Thymus (tissue), 11 donors: ENCODE results near the gene USH2A. TPM values are rescaled to one million over a fixed set of nuclear protein-coding genes. Genes with fewer than 3 reads are reported as not detected.

Experiments
- DNase-seq, 9 donors: peaks; one replicate each; pipeline ENCODE4 v3.0.0-alpha.2; 2013; ENCODE audit warnings: low spot score in 9 of 9, low read depth in 6 of 9, missing footprints in 1 of 9
- H3K27ac ChIP-seq, 2 donors: one replicate each; pipeline ENCODE4 v1.5.1; 2013; ENCODE audit warnings: control low read depth in 1 of 2, low read depth in 1 of 2, low read length in 1 of 2, mild to moderate bottlenecking in 1 of 2, moderate library complexity in 1 of 2
- H3K27me3 ChIP-seq, 2 donors: one replicate each; pipeline ENCODE4 v1.5.1; 2013; ENCODE audit warnings: low read length in 1 of 2; ENCODE audit not compliant: control insufficient read depth in 2 of 2, insufficient read depth in 1 of 2
- H3K36me3 ChIP-seq, 2 donors: one replicate each; pipeline ENCODE4 v1.5.1; 2013; ENCODE audit warnings: low read length in 1 of 2, mild to moderate bottlenecking in 1 of 2, moderate library complexity in 1 of 2; ENCODE audit not compliant: control insufficient read depth in 2 of 2, insufficient read depth in 2 of 2
- H3K4me1 ChIP-seq, 2 donors: one replicate each; pipeline ENCODE4 v1.5.1; 2013; ENCODE audit warnings: low read length in 2 of 2; ENCODE audit not compliant: control insufficient read depth in 2 of 2, insufficient read depth in 2 of 2
- H3K4me3 ChIP-seq, 2 donors: one replicate each; pipeline ENCODE4 v1.5.1; 2013; ENCODE audit warnings: low read length in 2 of 2, control low read depth in 1 of 2, mild to moderate bottlenecking in 1 of 2
- H3K9me3 ChIP-seq, 2 donors: one replicate each; pipeline ENCODE4 v1.5.1; 2013; ENCODE audit warnings: low read length in 1 of 2, mild to moderate bottlenecking in 1 of 2; ENCODE audit not compliant: control insufficient read depth in 2 of 2, insufficient read depth in 1 of 2
- WGBS: extraction: QIAGEN DNeasy Blood & Tissue Kit; methylation state at CpG from one replicate; pipeline ENCODE4 v1.1.7; 2013; 5-methylcytosine and 5-hydroxymethylcytosine counted together
- polyA plus RNA-seq: library from polyadenylated mRNA; stranded (reverse); fragments of 200-250 nt; gene quantifications from one replicate; pipeline ENCODE4 v1.2.3, GENCODE V29; 2013
- total RNA-seq: library from RNA; stranded (reverse); fragments of 120-200 nt; gene quantifications from one replicate; pipeline ENCODE4 v1.2.4, GENCODE V29; 2013
- donor health status: healthy.

USH2A gene
- total and polyA plus RNA-seq, 2 donors = 0.09 to 0.14 TPM

DNA sequence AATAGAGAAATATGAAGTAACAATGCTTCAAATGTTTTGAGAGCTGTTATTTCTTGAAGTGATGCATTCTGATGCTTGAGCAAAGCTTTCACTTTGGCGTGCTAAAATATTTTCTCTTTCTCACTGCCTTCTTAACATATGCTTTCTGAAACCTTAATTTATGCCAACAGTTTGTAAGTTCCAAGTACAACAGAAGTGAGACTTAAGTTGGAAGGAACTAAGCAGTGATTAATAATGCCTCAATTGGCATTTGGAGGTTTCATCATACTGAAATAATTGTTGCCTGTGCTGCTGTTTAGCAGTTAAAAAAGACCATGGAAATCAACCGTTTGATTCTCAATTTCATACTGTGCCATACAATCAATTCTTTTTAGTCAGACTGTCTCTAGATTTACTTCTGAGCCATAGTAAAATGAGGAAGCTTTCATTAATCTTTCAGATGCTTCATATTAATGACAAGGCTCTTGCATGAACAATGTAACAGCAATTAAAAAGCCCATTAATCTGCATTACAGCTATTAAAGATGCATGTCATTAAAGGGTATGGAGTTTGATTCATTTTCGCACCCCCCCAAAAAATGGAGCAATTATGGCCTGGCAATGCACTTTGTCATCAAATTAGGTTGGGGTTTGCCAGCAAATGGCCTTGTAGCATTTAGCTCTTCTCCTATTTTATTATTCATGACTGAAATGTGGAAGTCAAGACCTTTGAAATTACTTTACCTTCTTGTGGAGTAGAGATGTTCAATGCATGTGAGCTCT is 375.3 kb downstream of the USH2A start:
- H3K36me3 ChIP-seq = no peaks in the 10 kb centered on the region
- WGBS = 92% methylated on average over 3 of the region's 3 CpGs
- H3K9me3 ChIP-seq = no peaks in the 10 kb centered on the region
- H3K27me3 ChIP-seq = no peaks in the 10 kb centered on the region
- no peak for DNase-seq
- no peaks in the 10 kb centered on the region for H3K4me1 ChIP-seq
- no peak overlapping the region for H3K27ac ChIP-seq
- no peak overlapping the region for H3K4me3 ChIP-seq

DNA sequence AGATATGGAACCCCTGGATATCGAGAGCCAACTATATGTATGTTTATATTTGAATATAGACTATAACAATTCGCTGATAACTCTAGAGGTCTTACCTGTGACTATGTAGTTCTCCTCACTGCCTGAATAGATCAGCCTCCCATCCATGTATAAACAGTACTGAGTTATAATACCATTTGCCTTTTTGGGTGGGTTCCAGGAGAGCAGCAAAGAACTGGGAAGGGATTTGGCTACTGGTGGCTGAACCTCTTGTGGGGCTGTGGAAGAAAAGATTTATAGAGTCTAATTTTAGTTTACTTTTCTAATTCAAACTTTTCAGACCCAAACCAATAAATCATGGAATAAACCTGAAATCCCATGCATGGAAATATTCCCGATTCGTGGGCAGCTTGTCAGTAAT is 376.9 kb downstream of the USH2A start:
- Histone ChIP-seq H3K27me3 (no peaks in the 10 kb centered on the region), H3K27ac (no peak overlapping the region), H3K9me3 (no peaks in the 10 kb centered on the region), H3K36me3 (no peaks in the 10 kb centered on the region), H3K4me3 (no peak overlapping the region), H3K4me1 (no peaks in the 10 kb centered on the region)
- DNase-seq = no peak
- 86% methylated on average over 4 of the region's 4 CpGs for WGBS

DNA sequence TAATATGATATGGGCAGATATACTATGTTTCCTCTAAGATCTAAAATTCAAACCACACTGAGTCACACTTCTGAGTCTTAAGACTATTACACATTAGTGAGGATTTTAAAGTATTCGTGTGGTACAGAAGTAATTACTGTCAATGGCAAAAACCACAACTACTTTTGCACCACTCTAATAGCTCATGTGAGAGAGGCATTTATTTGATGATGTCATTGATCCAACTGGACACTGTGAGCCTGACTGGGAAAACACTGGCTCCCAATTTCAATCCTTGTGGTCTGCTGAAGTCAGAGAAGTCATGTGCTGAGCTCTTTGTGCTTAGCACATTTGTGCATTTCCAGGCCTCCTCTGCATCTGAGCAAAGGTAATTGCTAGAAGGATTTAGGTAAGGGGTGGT is 377.8 kb downstream of the USH2A start:
- Histone ChIP-seq H3K27ac (no peak overlapping the region), H3K4me3 (no peak overlapping the region), H3K27me3 (no peaks in the 10 kb centered on the region), H3K4me1 (no peaks in the 10 kb centered on the region), H3K9me3 (no peaks in the 10 kb centered on the region), H3K36me3 (no peaks in the 10 kb centered on the region)
- 91% methylated on average over 1 of the region's 1 CpG for WGBS
- no peak for DNase-seq

DNA sequence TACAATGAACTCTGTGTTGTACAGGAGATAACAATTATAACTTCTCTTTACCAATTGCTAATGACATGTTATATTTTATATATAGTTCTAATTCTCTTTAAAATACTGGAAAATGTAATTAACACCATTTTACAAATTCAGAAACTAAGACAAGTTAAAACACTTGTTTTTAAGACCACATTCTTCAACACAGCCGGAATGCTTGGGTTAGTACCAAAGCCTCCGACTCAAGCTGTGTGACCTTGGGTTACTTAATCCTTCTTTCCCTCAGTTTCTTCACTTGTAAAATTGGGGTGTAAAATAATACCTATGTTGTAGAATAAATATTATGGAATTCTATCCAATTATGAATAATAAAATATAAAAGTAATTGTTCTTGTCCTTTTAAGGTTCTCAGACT is 378.7 kb downstream of the USH2A start:
- Histone ChIP-seq H3K27me3 (no peaks in the 10 kb centered on the region), H3K36me3 (no peaks in the 10 kb centered on the region), H3K27ac (no peak overlapping the region), H3K4me1 (no peaks in the 10 kb centered on the region), H3K4me3 (no peak overlapping the region), H3K9me3 (no peaks in the 10 kb centered on the region)
- DNase-seq = no peak
- 95% methylated on average over 2 of the region's 2 CpGs for WGBS

- DNase-seq = no peak
- Histone ChIP-seq H3K9me3 (no peaks in the 10 kb centered on the region), H3K4me3 (no peak overlapping the region), H3K27ac (no peak overlapping the region), H3K4me1 (no peaks in the 10 kb centered on the region), H3K36me3 (no peaks in the 10 kb centered on the region), H3K27me3 (no peaks in the 10 kb centered on the region)
- WGBS = 61% methylated on average over 3 of the region's 3 CpGs
These were observed 388.7 kb downstream of the USH2A start for GRCh38 chr1:216034506-216034905.

DNA sequence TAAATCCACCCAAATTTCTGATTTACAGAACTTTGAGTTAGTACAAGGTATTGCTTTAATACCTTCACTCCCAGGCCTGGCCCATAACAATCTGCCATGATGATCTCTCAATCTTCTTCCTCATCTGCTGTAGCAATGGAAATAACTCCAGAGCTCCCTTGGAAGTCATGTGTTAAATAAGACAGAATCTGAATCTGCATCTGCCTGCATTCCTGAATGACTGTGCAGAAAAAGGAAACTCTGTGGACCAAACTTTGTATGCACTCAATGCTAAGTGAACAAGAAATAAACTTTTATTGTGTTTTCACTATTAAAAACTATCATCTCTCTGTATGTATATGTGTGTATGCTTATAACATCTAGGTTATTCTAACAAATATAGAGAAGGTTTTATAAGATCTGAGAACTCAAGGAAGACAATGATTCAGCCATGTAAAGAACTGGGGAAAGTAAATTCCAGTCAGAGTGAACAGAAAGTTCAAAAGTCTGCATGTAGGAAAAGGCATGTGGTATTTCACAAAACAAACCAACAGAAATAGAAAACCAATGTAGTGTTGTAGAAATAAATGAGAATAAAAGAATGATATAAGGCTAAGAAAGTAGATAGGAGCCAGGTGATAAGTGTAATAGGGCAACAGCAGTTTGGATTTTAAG is 390.2 kb downstream of the USH2A start:
- no peak overlapping the region for H3K4me3 ChIP-seq
- no peaks in the 10 kb centered on the region for H3K9me3 ChIP-seq
- H3K27ac ChIP-seq = no peak overlapping the region
- no peaks in the 10 kb centered on the region for H3K36me3 ChIP-seq
- no peaks in the 10 kb centered on the region for H3K4me1 ChIP-seq
- H3K27me3 ChIP-seq = no peaks in the 10 kb centered on the region
- no peak for DNase-seq

DNA sequence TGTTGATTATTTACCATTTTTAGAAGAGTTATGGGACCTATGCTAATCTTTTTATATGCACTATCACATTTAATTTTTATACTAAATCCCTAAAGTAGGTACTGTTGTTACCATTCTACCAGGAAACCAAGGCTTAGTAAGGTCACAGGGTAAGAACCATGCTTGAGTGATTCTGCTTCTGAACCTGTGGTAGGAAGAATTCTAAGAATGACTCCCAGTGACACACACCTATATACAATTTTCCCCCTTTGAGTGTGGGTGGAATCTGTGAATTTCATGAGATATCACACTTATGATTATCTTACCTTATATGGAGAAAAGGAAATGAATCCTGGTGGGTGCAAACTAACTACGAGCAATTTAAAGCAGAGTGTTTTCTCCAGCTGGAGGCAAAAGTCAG is 391.0 kb downstream of the USH2A start:
- WGBS = 84% methylated on average over 1 of the region's 1 CpG
- no peak for DNase-seq
- no peaks in the 10 kb centered on the region for H3K4me1 ChIP-seq
- no peaks in the 10 kb centered on the region for H3K36me3 ChIP-seq
- no peak overlapping the region for H3K4me3 ChIP-seq
- H3K27me3 ChIP-seq = no peaks in the 10 kb centered on the region
- H3K27ac ChIP-seq = no peak overlapping the region
- no peaks in the 10 kb centered on the region for H3K9me3 ChIP-seq

DNA sequence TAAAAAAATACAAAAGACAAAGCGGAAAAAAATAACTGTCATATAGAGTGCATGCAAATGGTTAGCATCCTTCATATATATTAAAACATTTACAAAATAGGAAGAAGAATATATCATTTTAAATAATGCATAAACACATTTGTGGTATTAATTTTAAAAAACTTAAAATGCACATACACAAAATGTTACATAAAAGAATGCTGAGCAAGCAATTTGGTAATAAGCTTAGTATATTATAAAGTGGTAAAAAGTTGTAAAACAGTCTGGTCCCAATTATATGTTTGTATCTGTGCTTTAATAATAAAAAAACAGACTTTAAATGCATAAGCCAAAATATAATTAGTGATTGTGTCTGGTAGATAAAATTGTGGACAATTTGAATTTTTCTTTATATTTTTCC is 394.6 kb downstream of the USH2A start:
- DNase-seq = no peak
- Histone ChIP-seq H3K27ac (no peak overlapping the region), H3K4me3 (no peak overlapping the region), H3K4me1 (no peaks in the 10 kb centered on the region), H3K27me3 (no peaks in the 10 kb centered on the region), H3K36me3 (no peaks in the 10 kb centered on the region), H3K9me3 (no peaks in the 10 kb centered on the region)
- 99% methylated on average over 1 of the region's 1 CpG for WGBS

- no peak overlapping the region for H3K27ac ChIP-seq
- no peaks in the 10 kb centered on the region for H3K4me1 ChIP-seq
- no peaks in the 10 kb centered on the region for H3K9me3 ChIP-seq
- H3K27me3 ChIP-seq = no peaks in the 10 kb centered on the region
- no peaks in the 10 kb centered on the region for H3K36me3 ChIP-seq
- DNase-seq = no peak
- 95% methylated on average over 2 of the region's 2 CpGs for WGBS
- H3K4me3 ChIP-seq = no peak overlapping the region
These were observed 398.7 kb downstream of the USH2A start for GRCh38 chr1:216024546-216024945.
